ENCODE measurements around the gene ARHGAP6.

ARHGAP6 gene

DNA sequence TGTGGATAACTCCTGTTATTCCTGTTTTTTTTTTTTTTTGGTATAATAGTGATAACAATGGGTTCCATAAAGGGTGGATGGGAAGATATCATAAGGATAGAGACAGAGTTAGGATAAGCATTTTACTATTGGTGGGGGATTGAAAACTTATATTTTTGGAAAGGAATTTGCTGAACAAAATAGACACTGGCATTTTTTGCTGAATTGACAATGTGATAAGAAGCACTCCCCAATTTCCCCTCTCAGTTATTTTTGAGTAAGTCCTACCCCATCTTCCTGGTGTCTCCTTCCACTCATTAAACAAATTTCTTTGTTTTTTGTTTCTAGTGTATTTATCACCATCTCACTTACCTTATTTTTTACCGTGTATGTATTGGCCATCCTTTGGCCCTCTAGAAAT lies 316.7 kb downstream of the ARHGAP6 start:
- ChIA-PET CTCF (no interaction called here), POLR2A (no interaction called here)
- no peak for DNase-seq (ENCODE audit: extremely low spot score)
- TF ChIP-seq, protein P1, sequence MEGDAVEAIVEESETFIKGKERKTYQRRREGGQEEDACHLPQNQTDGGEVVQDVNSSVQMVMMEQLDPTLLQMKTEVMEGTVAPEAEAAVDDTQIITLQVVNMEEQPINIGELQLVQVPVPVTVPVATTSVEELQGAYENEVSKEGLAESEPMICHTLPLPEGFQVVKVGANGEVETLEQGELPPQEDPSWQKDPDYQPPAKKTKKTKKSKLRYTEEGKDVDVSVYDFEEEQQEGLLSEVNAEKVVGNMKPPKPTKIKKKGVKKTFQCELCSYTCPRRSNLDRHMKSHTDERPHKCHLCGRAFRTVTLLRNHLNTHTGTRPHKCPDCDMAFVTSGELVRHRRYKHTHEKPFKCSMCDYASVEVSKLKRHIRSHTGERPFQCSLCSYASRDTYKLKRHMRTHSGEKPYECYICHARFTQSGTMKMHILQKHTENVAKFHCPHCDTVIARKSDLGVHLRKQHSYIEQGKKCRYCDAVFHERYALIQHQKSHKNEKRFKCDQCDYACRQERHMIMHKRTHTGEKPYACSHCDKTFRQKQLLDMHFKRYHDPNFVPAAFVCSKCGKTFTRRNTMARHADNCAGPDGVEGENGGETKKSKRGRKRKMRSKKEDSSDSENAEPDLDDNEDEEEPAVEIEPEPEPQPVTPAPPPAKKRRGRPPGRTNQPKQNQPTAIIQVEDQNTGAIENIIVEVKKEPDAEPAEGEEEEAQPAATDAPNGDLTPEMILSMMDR (IDR thresholded peaks at IDR 0.05; ENCODE audit: control extremely low read depth, extremely low read depth, low read depth, missing control alignments): no peak

DNA sequence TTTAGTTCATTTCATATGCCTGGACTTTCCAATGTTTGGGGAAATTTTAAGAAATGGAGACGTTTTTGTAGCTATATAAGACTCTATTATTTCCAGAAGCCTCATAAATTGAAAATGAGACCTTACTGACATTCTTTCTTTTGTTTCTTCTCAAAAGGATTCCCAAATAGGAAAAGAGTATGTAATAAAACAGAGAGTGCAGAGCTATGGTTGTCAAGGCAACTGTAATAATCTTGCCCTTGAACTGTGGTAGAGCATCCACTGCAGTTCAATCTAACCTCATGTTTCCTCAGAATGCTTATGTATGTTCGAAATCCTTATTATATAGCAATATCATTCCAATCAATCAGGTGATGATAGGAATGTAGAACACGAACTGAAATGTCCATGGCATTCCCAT lies 318.4 kb downstream of the ARHGAP6 start:
- TF ChIP-seq, protein P1 (IDR thresholded peaks at IDR 0.05; ENCODE audit: control extremely low read depth, extremely low read depth, low read depth, missing control alignments): no peak
- DNase-seq (ENCODE audit: extremely low spot score): no peak
- CTCF ChIA-PET: interaction anchor here (1.6 kb wide), 1 partner anchor 35 kb away, joined by 4 read pairs; no protein-coding TSS in a partner anchor
- POLR2A ChIA-PET: no interaction called here

- DNase-seq (ENCODE audit: extremely low spot score): no peak
- ChIA-PET POLR2A (no interaction called here), CTCF (interaction anchor here (1.6 kb wide), 1 partner anchor 36 kb away, joined by 4 read pairs; no protein-coding TSS in a partner anchor)
- TF ChIP-seq, protein P1 (IDR thresholded peaks at IDR 0.05; ENCODE audit: control extremely low read depth, extremely low read depth, low read depth, missing control alignments): no peak
Observed at GRCh38 chrX:11346121-11346682, 319.5 kb downstream of the ARHGAP6 start.

- CTCF ChIA-PET: interaction anchor here (1.5 kb wide), 1 partner anchor 39 kb away, joined by 4 read pairs; no protein-coding TSS in a partner anchor
- TF ChIP-seq, protein P1 (IDR thresholded peaks at IDR 0.05; ENCODE audit: control extremely low read depth, extremely low read depth, low read depth, missing control alignments): no peak
- no peak for DNase-seq (ENCODE audit: extremely low spot score)
- POLR2A ChIA-PET: no interaction called here
Observed at GRCh38 chrX:11342673-11343072, 323.0 kb downstream of the ARHGAP6 start.

DNA sequence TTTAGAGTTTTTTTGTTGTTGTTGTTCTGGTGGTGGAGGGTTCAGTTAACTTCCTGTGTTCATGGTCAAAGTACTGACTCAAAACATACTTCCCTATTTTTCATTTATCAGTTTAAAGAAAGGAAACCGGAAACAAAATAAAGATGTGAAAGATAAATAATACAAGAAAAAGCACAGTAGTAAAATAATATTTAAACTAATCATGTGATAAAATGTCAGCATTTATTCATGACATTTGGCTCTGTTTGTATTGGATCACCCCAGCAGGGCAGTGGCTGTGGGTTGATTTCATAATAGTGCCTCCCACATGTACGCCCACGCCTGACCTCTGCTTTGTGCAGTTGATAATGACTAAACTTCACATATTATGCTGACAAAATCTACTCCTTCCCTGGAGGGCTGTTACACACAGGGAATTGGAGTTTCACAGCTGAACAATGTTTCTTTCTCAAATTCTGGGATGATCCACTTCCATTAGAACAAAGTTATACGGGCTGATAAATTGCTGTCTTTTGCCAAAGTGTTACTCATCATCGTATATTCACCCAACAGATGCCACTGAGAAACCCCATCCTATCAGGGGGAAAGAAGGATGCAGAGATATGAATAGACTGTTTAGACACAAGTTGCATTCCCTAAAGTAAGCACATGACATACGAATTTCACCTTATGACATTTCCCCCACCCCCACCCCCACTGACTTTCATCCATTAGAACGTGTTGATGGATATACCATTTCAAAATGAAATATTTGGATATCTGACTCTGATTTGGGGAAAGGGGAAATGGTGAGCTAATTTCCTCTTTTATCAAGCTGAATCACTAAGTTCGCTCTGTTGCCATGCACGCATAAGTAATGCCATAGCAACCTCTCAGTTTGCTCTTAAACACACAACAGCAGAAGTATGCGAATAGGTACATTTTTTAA lies 324.2 kb downstream of the ARHGAP6 start:
- DNase-seq (ENCODE audit: extremely low spot score): peak; percentile 19
- CTCF ChIA-PET: interaction anchor here (1.5 kb wide), 1 partner anchor 40 kb away, joined by 4 read pairs; no protein-coding TSS in a partner anchor
- TF ChIP-seq, protein P1 (IDR thresholded peaks at IDR 0.05; ENCODE audit: control extremely low read depth, extremely low read depth, low read depth, missing control alignments): no peak
- POLR2A ChIA-PET: no interaction called here

GRCh38 chrX:11337292-11338009 lies 328.3 kb downstream of the ARHGAP6 start:
- no peak for DNase-seq (ENCODE audit: extremely low spot score)
- POLR2A ChIA-PET: no interaction called here
- TF ChIP-seq, protein P1 (IDR thresholded peaks at IDR 0.05; ENCODE audit: control extremely low read depth, extremely low read depth, low read depth, missing control alignments): no peak
- CTCF ChIA-PET: interaction anchor here (0.9 kb wide), 1 partner anchor 11 kb away, joined by 3 read pairs; no protein-coding TSS in a partner anchor

Data from GM10248 (cell line).